ENCODE measurements around the gene LMX1B. TPM values are rescaled to one million over a fixed set of nuclear protein-coding genes. Genes with fewer than 3 reads are reported as not detected.
"Not testable (repeated sequence)": the region's sequence is repeated elsewhere in the genome, so short reads cannot be mapped to it uniquely, and the experiment has no call there.

LMX1B gene
- total RNA-seq, 1 donor from 2014 or later, result 0.71 TPM

DNA sequence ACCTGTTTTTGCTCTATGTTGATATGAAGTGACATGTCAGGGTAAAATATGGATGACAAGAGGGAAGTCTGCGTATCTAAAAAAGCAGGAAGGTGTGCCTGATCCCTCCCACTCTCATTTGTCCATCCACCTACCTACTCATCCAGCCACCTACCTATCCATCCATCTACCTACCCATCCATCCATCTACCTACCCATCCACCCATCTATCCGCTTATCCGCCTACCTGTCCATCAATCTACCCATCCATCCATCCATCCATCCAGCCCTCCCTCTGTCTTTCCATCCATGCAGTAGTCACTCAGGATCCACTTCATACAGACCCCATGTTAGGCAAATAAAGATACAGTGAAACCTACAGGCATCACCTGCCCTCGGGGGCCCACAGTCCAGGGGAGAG, 32.4 kb downstream of the LMX1B start:
- intact Hi-C loops (cut with DNase I), result no loop called here
- ATAC-seq (no peak), DNase-seq (ENCODE audit: low spot score) (no peak)

DNA sequence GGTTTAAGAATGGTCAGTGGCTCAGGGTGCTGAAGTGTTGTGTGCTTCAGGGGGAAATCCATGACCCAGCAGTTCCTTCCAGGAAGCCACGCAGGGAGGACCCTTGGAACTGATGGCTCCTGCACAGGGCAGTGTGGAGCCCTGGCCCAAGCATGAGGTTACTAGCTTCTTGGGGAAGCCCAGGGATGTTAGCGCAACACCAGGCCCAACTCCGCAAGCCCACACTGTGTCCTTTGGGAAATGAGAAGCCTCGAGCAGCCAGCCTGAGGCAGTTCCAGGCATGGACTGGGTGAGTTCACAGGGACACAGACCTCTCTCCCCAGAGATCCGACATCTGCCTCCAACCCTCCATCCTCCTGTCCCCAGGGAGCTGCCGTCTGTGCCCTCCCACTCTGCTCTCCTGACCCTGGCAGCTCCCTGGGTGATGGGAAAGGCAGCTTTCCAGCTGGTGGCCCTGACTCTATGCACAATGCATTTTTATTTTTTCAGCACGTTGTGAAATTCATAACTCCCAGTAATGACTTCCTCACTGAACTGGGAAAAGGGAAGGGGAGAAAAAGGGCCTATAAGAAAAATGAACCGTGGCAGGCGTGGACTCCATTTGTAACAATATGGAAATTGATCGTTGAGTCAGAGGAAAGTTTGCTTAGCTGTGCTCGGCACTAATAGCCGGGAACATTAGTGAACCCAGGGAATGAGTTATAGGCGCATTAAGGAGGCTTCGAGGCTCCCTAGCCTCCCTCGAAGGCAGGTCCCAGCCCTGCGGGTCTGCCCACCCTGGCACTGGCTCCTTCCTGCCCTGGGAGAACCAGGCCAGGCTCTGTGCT, 34.1 kb downstream of the LMX1B start:
- intact Hi-C loops (cut with DNase I), result no loop called here
- DNase-seq (ENCODE audit: low spot score) (no peak), ATAC-seq (peak; percentile 18)

DNA sequence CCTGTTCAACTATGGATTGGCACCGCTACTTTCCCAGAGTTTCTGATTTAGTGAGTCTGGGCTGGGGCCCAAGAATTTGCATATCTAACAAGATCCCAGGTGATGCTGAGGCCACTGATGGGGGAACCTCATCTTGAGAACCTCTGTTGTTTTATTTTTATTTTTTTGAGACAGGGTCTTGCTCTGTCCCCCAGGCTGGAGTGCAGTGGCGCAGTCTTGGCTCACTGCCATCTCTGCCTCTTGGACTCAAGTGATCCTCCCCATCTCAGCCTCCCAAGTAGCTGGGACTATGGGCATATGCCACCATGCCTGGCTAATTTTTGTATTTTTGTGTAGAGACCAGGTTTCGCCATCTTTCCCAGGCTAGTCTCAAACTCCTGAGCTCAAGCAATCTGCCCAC, 35.7 kb downstream of the LMX1B start:
- intact Hi-C loops (cut with DNase I), result no loop called here
- ATAC-seq (no peak), DNase-seq (ENCODE audit: low spot score) (no peak)

DNA sequence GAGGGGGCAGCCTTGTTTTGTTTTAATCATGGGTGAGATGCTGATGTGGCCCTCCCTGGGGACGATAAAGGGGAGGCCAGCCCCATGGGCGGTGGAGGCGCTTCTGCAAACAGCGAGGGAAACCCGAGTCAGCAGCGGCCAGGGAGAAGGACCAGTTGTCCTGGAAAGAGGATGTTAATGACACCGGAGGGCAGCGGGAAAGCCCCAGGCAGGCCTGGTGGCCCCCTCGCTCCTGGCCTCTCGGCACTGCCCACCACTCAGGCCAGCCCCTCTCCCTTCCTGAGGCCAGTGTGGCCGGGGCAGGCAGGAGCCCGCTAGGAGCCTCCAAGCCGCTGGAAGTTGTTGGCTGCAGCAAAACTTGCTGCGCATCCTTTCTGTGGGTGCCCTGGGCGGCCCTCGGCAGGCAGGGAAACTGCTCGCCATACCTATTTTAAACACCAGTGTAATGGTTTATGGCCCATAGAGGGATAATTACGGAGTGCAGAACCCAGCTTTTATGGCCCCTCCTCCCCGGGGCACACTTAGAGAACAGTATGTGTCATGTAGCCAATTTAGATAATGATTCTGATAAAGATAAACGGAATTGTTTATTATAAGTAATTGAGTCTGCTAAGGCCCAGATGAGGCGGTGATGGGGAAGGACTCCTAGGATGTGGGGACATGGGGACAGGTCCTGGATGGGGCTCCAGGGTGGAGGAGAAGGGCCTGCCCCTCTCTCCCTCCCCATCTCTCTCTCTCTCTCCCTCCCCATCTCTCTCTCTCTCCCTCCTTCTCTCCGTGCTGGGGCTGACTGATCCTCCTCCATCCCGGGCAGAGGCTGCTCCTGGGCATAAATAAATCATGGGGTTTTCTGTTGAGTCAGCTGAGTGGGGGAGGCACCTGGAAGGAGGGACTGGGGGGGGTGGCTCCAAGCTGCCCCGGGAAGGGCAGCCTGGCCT, 36.9 kb downstream of the LMX1B start:
- DNase-seq (ENCODE audit: low spot score) (no peak), ATAC-seq (no peak)
- intact Hi-C loops (cut with DNase I), result no loop called here

DNA sequence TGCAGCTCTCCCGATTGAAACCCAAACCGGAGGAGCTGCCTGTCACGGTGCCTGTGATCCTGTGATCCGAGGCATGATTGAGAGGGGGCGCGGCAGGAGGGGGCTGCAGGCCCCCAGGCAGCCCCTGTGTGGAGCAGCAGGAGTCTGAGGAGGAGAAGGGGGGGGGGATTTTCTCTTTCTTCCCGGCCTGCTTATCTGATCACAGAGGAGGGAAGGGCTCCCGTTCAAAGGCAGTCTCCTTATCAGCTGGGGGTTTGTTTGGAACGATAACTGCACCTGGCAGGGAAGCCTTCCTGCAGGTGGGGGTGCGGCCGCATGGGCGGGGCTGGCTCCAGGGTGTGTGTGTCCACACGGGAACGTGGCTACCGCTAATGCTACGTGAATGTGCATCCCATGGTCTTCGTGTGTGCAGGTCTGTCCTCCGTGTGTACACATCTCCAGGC, 38.4 kb downstream of the LMX1B start:
- intact Hi-C loops (cut with DNase I), result no loop called here
- no peak for DNase-seq (ENCODE audit: low spot score)

DNA sequence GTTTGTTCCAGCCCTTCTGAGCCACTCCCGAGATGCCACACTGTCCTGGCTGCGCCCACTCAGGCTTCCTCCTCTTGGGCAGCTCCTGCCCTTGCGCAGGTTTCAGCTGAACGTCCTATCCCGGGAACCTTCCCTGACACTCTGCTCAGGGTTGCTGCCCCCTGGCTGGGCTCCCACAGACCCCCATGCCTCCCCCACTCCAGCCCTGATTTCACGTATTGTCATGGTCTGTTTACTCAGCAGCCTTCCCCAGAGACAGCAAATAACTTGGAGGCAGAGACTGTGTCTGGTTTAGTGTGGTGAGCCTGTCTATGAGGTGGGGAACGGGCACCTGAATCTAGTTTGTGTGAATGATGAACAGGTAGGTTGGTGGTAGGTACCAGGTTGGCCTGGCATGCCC, 40.4 kb downstream of the LMX1B start:
- DNase-seq (ENCODE audit: low spot score) (no peak), ATAC-seq (no peak)
- intact Hi-C loops (cut with DNase I), result no loop called here

More for the DNA sequence above, 38.4 kb downstream of the LMX1B start:
- ATAC-seq, result no peak

DNA sequence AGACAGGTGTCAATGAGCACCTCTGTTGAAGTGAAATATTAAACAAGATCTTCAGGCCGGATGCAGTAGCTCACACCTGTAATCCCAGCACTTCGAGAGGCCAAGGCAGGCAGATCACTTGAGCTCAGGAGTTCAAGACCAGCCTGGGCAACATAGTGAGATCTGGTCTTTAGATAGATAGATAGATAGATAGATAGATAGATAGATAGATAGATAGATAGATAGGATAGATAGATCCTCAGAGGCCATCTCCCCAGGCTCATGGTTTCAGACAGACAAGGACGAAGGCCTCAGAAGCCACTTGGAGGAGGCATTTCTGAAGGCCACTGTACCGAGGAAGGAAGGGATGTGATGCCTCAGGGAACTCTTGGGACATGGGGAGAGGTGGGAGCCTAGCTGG, 42.5 kb downstream of the LMX1B start:
- ATAC-seq; intact Hi-C loops (cut with DNase I); DNase-seq (ENCODE audit: low spot score): not testable (repeated sequence)

DNA sequence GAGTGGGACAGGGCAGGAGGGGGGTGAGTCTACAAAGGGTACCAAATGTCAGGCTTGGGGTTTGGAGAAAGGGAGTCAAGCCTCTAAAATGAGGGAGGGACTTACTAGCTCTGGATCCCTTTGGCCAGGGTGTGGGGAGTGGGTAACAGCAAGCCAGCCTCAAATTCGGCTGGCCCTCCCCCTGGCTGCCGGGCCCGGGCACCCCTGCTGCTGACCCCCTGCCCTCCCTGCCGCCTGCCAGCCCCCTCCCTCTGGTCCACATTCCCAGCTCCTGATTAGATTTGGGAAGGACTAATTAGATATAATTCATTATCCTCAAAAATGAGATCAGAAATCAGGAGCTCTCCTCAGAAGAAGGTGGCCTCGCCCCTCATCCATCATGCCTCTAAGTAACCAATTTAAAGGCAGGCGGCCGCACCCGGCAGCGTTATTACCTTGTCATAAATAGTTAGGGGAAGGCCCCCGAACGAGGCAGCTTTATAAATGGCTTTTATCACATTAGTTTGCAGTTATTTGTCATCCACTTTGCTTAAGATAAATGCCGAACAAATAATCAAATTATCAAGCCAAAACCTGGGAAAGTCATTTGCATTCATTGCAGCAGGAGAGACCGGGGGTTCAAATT, 44.6 kb downstream of the LMX1B start:
- ATAC-seq, result no peak
- DNase-seq (ENCODE audit: low spot score), result no peak
- intact Hi-C loops (cut with DNase I), result no loop called here

DNA sequence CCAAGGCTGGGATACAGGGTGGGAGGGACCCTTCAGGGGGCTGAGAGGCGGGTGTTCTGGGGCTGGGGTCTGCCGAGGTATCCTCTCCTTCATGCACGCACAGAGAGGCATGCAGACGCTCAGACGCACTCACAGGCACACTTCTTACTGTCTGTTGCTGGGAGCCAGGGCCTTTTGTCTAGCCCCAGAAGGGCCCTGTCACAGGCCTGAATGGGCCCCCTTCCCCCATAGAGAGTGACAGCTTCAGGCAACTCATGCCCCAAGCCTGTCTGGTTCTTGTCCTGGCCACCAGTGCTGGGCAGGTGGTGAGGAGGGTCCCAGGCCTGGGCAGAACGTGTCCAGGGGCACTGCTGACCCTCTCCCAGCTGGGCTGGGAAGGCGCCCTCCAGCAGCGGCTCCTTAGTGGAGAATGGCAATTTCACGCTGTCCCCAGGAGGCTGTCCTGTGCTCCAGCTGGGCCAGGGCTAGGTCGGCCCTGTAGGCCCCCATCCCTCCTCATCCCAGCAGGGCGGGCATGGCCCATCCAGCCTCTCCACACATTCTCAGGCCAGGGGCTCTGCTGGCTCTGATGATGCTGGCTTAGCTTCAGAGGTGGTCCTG, 45.3 kb downstream of the LMX1B start:
- no peak for DNase-seq (ENCODE audit: low spot score)
- intact Hi-C loops (cut with DNase I), result no loop called here
- ATAC-seq, result no peak

DNA sequence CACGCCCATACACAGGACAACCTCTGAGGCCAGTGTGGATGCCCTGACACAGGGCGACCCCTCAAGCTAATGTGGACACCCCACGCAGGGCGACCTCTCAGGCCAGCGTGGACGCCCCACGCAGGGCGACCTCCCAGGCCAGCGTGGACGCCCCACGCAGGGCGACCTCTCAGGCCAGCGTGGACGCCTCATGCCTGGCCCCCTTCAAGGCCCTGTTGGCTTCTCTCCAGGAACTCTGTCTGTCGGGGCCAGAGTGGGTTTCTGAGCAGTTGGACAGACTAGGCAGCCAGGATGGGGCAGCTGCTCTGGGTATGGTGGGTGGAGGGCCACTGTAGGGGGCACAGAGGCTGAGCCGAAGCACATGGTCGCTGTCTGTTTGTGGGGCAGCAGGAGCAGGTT, 47.4 kb downstream of the LMX1B start:
- ATAC-seq (no peak), DNase-seq (ENCODE audit: low spot score) (no peak)
- intact Hi-C loops (cut with DNase I), result no loop called here

DNA sequence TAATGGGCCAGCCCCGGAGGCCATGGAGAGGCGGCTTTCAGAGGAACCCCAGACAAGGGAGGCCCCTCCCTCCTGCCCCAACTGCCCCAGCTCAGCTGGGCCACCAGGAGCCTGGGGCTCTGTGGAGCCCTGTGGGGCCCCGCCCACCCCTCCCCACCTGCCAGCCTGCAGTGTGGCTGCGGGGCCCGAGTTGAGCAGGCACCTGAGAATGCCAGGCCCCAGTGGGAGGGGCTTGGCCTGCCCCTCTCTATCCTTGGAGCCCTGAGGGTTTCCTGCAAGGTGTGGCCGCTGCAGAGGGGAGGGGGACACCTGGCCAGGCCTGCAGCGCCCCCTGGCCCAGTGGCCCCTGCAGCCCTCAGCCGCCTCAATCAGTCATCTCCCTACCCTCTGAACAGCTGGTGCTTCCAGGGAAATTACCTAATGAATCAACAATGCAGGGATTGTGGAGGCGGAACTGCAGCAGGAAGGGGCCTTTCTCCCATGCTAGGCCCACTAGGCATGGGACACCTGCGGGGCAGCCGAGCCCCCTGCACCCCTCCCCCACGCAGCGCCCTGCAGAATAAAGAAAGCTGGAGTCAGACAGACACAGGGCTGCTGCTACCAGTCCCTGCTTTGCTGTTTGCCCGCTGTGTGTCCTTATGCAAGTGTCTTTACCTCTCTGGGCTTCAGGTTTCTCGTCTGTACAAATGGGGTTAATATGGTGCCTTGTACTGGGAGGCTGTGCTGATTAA, 48.0 kb downstream of the LMX1B start:
- no peak for DNase-seq (ENCODE audit: low spot score)
- ATAC-seq, result no peak
- intact Hi-C loops (cut with DNase I), result no loop called here

DNA sequence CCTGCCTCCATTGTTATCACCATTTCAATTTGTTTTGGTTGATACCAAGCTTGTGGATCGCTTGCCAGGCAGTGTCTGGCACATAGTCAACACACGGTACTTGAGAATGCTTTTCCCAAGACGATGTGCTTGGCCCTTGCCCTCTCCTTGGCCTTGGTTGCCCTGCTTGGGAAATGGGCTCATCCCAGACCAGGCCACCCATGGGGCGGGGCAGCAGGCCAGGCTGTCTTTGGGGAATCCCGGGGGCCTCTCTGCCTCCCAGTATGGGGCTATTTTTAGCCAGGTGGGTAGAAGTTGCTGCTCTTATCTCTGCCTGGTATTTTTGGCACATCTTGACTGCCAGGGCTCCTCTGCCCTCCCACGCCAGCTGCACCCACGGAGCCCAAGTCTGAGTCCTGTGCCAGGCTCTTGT, 49.9 kb downstream of the LMX1B start:
- ATAC-seq (no peak), DNase-seq (ENCODE audit: low spot score) (no peak)
- intact Hi-C loops (cut with DNase I), result no loop called here

DNA sequence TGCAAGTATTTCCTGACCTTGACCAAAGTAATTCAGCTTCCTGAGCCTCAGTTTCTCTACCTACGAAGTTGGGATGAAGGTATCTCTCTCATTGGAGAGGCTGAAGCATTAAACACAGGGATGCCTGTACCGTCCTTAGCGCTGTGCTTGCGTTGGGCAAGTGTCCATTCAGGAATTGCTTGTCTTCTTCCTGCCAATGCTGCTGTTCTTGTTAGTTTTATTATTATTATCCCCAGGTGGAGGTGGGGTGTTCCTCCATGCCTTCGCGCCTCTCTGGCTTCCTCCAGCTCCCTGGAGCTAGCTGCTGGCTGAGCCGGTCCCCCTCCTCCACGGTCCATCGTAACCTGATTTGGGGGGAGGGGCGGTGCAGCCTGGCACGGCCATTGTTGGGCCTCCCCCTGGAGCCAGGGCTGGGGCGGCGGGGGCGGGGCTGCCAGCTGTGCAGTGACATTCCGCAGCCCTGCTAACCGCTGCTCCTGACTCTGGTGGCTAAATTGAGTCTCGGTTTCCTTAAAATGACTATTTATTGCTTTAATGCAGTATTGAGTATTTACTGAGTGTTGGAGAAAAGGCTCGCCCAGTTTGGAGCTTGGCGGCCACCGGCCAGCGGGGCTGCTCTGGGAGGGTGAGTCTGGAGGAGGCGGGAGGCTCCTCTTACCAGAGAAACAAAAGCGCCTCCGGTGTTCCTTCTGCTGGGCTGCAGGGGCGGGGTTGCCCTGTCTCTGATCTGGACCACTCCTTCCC, 51.3 kb downstream of the LMX1B start:
- intact Hi-C loops (cut with DNase I), result no loop called here
- no peak for DNase-seq (ENCODE audit: low spot score)
- ATAC-seq, result no peak

DNA sequence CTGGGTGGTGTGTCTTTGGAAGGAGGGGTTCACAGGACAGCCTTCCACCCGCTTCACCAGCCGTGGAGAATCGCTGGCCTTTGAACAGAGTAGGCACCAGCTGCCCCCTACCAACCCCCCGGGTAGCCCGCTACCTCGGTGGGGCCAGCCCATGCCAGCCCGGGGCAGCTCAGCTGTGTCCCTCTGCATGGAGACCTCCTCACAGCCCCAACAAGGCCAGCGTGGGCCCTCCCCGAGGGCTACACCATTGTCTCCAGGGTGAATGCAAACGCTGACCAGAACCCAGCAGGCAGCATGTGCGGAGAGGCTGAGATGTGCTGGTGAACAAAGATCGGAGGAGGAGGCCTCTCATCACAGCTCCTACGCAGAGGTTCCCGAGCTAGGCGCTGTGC, 51.9 kb downstream of the LMX1B start:
- intact Hi-C loops (cut with DNase I), result no loop called here
- ATAC-seq (no peak), DNase-seq (ENCODE audit: low spot score) (no peak)

DNA sequence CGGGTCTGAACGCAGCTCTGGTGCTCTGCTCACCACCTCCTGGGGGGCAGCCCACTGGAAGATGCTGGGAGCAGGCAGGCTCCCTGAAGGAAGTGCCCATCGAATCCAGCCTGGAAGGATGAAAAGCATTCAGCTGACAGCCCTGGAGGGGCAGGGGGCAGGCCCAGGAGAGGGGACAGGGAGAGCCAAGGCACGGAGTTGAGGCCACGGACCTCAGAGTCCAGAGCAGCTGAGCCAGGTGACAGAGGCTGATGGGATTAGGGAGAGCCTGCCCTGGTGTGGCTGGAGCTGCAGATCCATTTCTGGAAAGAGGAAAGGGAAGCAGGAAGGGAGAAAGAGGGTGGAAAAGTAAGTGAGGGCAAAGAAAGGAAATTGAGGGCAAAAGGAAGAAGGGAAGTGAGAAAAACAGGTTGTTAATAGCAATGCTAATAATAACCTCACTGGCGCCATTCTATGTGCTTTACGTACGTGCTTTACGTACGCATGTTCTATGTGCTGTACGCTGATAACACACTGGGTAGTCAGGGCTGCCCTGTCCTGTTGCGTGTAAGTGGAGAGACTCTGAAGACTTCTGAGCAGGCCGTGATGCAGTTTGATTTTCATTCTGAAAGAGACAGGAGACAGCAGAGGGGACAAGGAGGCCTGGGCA, 52.6 kb downstream of the LMX1B start:
- intact Hi-C loops (cut with DNase I), result no loop called here
- ATAC-seq (no peak), DNase-seq (ENCODE audit: low spot score) (no peak)

DNA sequence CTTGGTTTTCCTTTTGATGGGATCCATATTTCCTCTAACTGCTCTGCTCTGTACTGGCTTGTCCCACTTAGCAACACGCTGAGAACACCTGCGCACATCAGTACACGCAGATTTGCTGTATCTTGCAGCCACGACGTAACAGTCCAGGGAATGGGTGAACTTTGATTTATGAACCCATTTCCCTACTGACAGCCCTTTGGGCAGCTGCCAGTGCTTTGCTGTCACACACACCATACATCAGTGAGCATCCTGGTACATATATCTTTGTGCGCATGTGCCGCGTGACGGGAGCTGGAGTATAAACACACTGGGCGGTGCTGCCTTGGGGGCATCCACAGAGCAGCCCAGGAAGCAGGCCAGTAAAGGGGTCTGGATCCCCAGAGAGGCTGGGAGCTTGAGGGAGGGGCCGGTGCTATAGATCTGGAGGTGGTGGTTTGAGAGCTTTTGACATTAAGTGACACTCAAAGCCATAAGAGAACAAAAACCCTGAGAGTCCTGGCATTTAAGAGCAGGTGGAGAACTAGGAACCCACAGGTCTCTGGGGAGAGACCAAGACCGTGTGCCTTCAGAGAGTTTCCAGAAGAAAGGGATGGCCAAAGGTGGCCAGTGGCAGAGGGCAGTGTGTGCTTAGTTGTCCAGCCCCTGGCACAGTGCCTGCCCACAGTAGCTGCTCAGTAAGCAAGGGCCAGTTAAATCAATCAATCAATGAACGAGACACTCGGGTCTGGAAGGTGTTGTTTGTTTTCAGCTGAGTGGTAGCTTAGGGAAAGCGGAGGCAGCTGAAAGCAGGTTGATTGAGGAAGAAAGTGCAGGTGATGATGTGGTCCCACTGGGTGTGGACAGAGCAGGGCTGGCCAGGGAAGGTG, 53.7 kb downstream of the LMX1B start:
- intact Hi-C loops (cut with DNase I), result no loop called here
- DNase-seq (ENCODE audit: low spot score), result no peak

DNA sequence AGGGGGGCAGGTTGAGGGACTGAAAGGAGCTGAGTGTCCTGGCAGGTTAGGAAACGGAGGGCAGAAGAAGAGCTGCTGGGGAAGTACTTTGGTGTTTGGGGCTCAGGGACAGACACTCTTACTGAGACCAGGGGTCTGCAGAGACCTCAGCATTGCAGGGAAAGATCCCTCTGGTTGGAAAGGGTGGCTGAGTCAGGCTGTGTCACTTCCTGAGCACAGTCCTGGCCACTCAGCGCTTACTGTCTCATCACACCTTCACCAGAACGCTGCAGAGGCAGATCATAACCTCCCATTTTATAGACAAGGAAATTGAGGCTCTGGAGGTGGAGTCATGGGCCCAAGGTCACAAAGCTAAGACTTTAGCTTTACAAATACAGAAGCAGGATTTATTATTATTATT, 54.3 kb downstream of the LMX1B start:
- no peak for DNase-seq (ENCODE audit: low spot score)
- intact Hi-C loops (cut with DNase I), result no loop called here
- no peak for ATAC-seq

More for the DNA sequence above, 53.7 kb downstream of the LMX1B start:
- no peak for ATAC-seq

All from sciatic nerve (tissue), 2 donors.